Heart left ventricle (tissue), 13 donors: ENCODE measurements around the gene OPRL1.

Source experiments
- POLR2A ChIP-seq, 2 donors: fragments of 450-650 bp; IDR thresholded peaks; one replicate each; pipeline ENCODE4 v1.6.1; 2017; ENCODE audit warnings: antibody characterized with exemption in 2 of 2, mild to moderate bottlenecking in 2 of 2, moderate library complexity in 2 of 2
- TF ChIP-seq, protein P1 (sequence below), 12 donors: fragments of 200-600 bp; sonication (generic) in 4 of 12; IDR thresholded peaks; one replicate each; pipeline versions ENCODE4 v1.5.0 to v1.8.0; 2018 to 2022; ENCODE audit warnings: antibody characterized with exemption in 12 of 12, mild to moderate bottlenecking in 5 of 12
- donor health status: ischemic (EF 13 %, LVEDD 7.1; RV severe dilation, severe dysfunction).
- donor health status: DM: no; HTN: yes; CAD: no.
- donor health status: DM: no; HTN: no; CAD: no.
- donor health status: ischemic (EF 25% LVEDD 6.9; RV normal size, moderate dysfunction).
- donor health status: ischemic (EF 25% LVEDD 5.7; RV mildly dilated, moderate dysfunction).
- donor health status: ischemic (EF 35%, LVEDD 5.7; RV mildly dilated, moderate dysfunction).
- donor health status: nonischemic (EF 11% LVEDD 7.7; RV severe dilation, severe dysfunction).
- donor health status: DM: yes; HTN: yes; CAD: no.
- donor health status: PGD.
- donor health status: ischemic (EF 29% LVEDD 5.4; RV normal size, mild dysfunction).
- donor health status: nonischemic (EF 23%, LVEDD 6.1; RV moderate dilation, normal function).

DNA sequence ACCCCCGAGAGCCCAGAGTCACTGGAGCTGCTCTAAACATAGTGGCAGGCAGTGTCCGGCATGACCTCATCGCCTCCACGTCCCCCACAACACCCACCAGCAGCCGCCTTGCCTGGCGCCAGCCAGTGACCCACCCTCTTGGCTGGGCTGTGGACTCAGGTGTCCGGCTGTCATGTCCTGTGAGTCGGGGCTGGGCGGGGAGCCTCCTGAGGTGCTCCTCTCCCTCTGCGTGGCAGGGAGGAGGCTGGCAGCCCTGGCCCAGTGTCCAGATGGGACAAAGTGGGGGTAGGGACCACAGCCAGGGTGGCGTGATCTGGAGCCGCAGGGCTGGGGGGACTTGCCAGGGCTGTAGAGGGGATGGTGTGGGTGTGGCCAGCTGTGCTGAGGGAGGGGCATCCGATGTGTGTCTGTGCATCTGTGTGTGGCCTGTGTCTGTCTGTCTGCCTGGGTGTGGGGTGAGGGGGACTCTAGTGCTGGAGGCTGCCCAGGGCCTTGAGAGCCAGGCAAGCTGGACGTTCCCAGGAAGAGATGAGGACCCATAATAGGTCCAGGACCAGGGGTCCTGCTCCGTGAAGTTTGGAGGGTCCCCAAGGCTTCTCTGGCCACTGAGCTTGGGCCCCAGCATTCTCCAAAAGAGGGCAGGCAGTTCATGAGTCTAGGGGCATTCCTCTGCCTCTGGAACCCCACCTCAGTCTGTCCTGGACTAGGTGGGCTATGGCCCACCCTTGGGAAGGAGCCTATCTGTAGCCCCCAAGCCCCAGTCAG, 28.1 kb upstream of the OPRL1 start:
- TF ChIP-seq, protein P1, sequence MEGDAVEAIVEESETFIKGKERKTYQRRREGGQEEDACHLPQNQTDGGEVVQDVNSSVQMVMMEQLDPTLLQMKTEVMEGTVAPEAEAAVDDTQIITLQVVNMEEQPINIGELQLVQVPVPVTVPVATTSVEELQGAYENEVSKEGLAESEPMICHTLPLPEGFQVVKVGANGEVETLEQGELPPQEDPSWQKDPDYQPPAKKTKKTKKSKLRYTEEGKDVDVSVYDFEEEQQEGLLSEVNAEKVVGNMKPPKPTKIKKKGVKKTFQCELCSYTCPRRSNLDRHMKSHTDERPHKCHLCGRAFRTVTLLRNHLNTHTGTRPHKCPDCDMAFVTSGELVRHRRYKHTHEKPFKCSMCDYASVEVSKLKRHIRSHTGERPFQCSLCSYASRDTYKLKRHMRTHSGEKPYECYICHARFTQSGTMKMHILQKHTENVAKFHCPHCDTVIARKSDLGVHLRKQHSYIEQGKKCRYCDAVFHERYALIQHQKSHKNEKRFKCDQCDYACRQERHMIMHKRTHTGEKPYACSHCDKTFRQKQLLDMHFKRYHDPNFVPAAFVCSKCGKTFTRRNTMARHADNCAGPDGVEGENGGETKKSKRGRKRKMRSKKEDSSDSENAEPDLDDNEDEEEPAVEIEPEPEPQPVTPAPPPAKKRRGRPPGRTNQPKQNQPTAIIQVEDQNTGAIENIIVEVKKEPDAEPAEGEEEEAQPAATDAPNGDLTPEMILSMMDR (IDR thresholded peaks at IDR 0.05), result no peak
- TF ChIP-seq POLR2A (IDR thresholded peaks at IDR 0.05), result peak in 1 of 2 donors; percentile 38
